OCI-LY1 (cell line): Measurements from ENCODE around the gene MAP4K4.

Experiments
- CTCF ChIP-seq: fragments of 200-600 bp; sonication (generic), shearing (Covaris generic); IDR thresholded peaks from 2 replicates; pipeline ENCODE4 v1.5.1; 2017; ENCODE audit warnings: mild to moderate bottlenecking, antibody characterized with exemption, low read length, moderate library complexity, mixed read lengths
- EZH2 ChIP-seq: fragments of 200-600 bp; sonication (generic), shearing (Covaris generic); IDR thresholded peaks from 2 replicates; pipeline ENCODE4 v1.8.0; 2017; ENCODE audit warnings: borderline replicate concordance, mixed run types, mild to moderate bottlenecking, antibody characterized with exemption, low read length, moderate library complexity, mixed read lengths

- TF ChIP-seq CTCF (no peak), EZH2 (no peak)
Observed at GRCh38 chr2:101861382-101861781, 163.9 kb downstream of the MAP4K4 start.
